Stimulated activated CD4-positive, alpha-beta T cell treated with anti-CD3 and anti-CD28 coated beads, Interleukin-2, amount 100 ng/mL, for 48 hours (primary cell): ENCODE measurements around the gene RPS6KA2.

Source experiments
- DNase-seq, 2 donors: peaks; one replicate each; pipeline ENCODE4 v3.0.0-alpha.2; 2020

Gene RPS6KA2

GRCh38 chr6:166613027-166613426 is 14.0 kb downstream of the RPS6KA2 start:
- no peak for DNase-seq

GRCh38 chr6:166612471-166612881 is 14.6 kb downstream of the RPS6KA2 start:
- DNase-seq, result no peak

GRCh38 chr6:166611631-166612030 is 15.4 kb downstream of the RPS6KA2 start:
- no peak for DNase-seq

- DNase-seq, result no peak
Observed at GRCh38 chr6:166610069-166610468, 17.0 kb downstream of the RPS6KA2 start.

GRCh38 chr6:166608774-166609173 is 18.3 kb downstream of the RPS6KA2 start:
- DNase-seq, result no peak

- DNase-seq, result no peak
Observed at GRCh38 chr6:166605752-166606151, 21.3 kb downstream of the RPS6KA2 start.

- DNase-seq, result no peak
Observed at GRCh38 chr6:166604911-166605310, 22.1 kb downstream of the RPS6KA2 start.

- DNase-seq, result no peak
Observed at GRCh38 chr6:166604328-166604727, 22.7 kb downstream of the RPS6KA2 start.

GRCh38 chr6:166603043-166603690 is 23.9 kb downstream of the RPS6KA2 start:
- DNase-seq, result no peak

GRCh38 chr6:166601956-166602355 is 25.1 kb downstream of the RPS6KA2 start:
- DNase-seq, result no peak

- DNase-seq, result no peak
Observed at GRCh38 chr6:166600931-166601330, 26.1 kb downstream of the RPS6KA2 start.

GRCh38 chr6:166599205-166599604 is 27.8 kb downstream of the RPS6KA2 start:
- DNase-seq, result no peak

GRCh38 chr6:166598441-166599138 is 28.5 kb downstream of the RPS6KA2 start:
- no peak for DNase-seq

- no peak for DNase-seq
Observed at GRCh38 chr6:166597711-166598440, 29.2 kb downstream of the RPS6KA2 start.

- no peak for DNase-seq
Observed at GRCh38 chr6:166596776-166597507, 30.1 kb downstream of the RPS6KA2 start.

- no peak for DNase-seq
Observed at GRCh38 chr6:166595949-166596348, 31.1 kb downstream of the RPS6KA2 start.

- no peak for DNase-seq
Observed at GRCh38 chr6:166595061-166595780, 31.8 kb downstream of the RPS6KA2 start.

- DNase-seq, result no peak
Observed at GRCh38 chr6:166592821-166593220, 34.2 kb downstream of the RPS6KA2 start.

GRCh38 chr6:166591961-166592520 is 35.0 kb downstream of the RPS6KA2 start:
- no peak for DNase-seq

GRCh38 chr6:166591026-166591425 is 36.0 kb downstream of the RPS6KA2 start:
- no peak for DNase-seq

GRCh38 chr6:166589786-166590574 is 37.1 kb downstream of the RPS6KA2 start:
- DNase-seq, result no peak
